Ovary (tissue), 9 donors: ENCODE results near the gene SPACA4. TPM values are rescaled to one million over a fixed set of nuclear protein-coding genes. Genes with fewer than 3 reads are reported as not detected.
"Not testable (repeated sequence)": the region's sequence is repeated elsewhere in the genome, so short reads cannot be mapped to it uniquely, and the experiment has no call there.

Experiments
- DNase-seq, 5 donors: peaks; one replicate each; pipeline ENCODE4 v3.0.0-alpha.2; 2019 to 2020
- H3K27ac ChIP-seq, 2 donors: fragments of 200-600 bp; one replicate each; pipeline versions ENCODE4 v1.5.1 to v1.8.0; 2019 to 2022
- H3K27me3 ChIP-seq: fragments of 200-600 bp; one replicate; pipeline ENCODE4 v1.8.0; 2022
- H3K36me3 ChIP-seq: fragments of 200-600 bp; sonication (generic); one replicate; pipeline ENCODE4 v1.5.1; 2019
- H3K4me1 ChIP-seq: one replicate; pipeline ENCODE4 v1.8.1; 2013; ENCODE audit warnings: mild to moderate bottlenecking, moderate library complexity; ENCODE audit not compliant: insufficient read depth
- H3K4me3 ChIP-seq: fragments of 200-600 bp; sonication (generic); one replicate; pipeline ENCODE4 v1.5.1; 2017
- H3K9me3 ChIP-seq, 2 donors: fragments of 200-600 bp in 1 of 2; sonication (generic) in 1 of 2; one replicate each; pipeline versions ENCODE4 v1.5.1 to v1.8.1; 2013 to 2019; ENCODE audit warnings: mild to moderate bottlenecking in 1 of 2, moderate library complexity in 1 of 2
- CTCF ChIP-seq, 3 donors: fragments of 450-650 bp in 2 of 3; fragments of 200-600 bp in 1 of 3; IDR thresholded peaks; one replicate each; pipeline versions ENCODE4 v1.5.1 to v1.8.0; 2016 to 2022; ENCODE audit warnings: antibody characterized with exemption in 3 of 3, mild to moderate bottlenecking in 1 of 3
- EP300 ChIP-seq: sonication (generic); formaldehyde crosslinking; IDR thresholded peaks from one replicate; pipeline ENCODE4 v1.6.1; 2017; ENCODE audit warnings: antibody characterized with exemption
- POLR2A ChIP-seq: fragments of 450-650 bp; IDR thresholded peaks from one replicate; pipeline ENCODE4 v1.6.1; 2017; ENCODE audit warnings: antibody characterized with exemption, mild to moderate bottlenecking, moderate library complexity
- WGBS, 3 donors: extraction: QIAGEN DNeasy Blood & Tissue Kit in 1 of 3; methylation state at CpG; one replicate each; pipeline versions ENCODE4 v1.1.5 to v1.1.7; 2013 to 2017; 5-methylcytosine and 5-hydroxymethylcytosine counted together
- intact Hi-C, 4 donors: fragments of 100-400 bp; cut with DNase I; formaldehyde crosslinking; loops; one replicate each; pipeline versions ENCODE4 v1.11.0 to v1.15.1; 2022 to 2023
- polyA plus RNA-seq, 2 donors: library from polyadenylated mRNA; stranded (reverse); fragments of 200-250 nt in 1 of 2; fragments of 350-450 nt in 1 of 2; fragmentation: Illumina TruSeq in 1 of 2; extraction: RNeasy Lipid Tissue Mini Kit (QIAGEN cat#74804) in 1 of 2; gene quantifications; one replicate each; pipeline ENCODE4 v1.2.3, GENCODE V29; 2013 to 2014
- total RNA-seq, 7 donors: library from RNA; depleted of rRNA in 2 of 7; stranded (reverse); fragments of >200 nt in 2 of 7; fragmentation: NEBNext Ultra II Directional in 3 of 7; extraction: Animal tissue kit (Norgen Biotek cat#: 25700) in 3 of 7; gene quantifications; one replicate each; pipeline versions ENCODE4 v1.1.0 to v1.2.4, GENCODE V29; 2016 to 2023
- donor health status: DM: no; HTN: no; CAD: no; lungs with moderate emphysema.
- donor health status: DM: no; HTN: no; CAD: no.
- donor health status: Bipolar disorder and iron deficiency.
- donor health status: DM: yes; HTN: yes; CAD: no.
- donor health status: DM: no; HTN: no; CAD: no.
- donor health status: DM: yes; HTN: yes; CAD: no.

SPACA4 gene
- total and polyA plus RNA-seq, 9 donors = not detected

GRCh38 chr19:48571378-48572162 is 35.0 kb upstream of the SPACA4 start:
- Histone ChIP-seq H3K9me3 (no peaks in the 10 kb centered on the region), H3K4me3 (no peak overlapping the region), H3K4me1 (no peaks in the 10 kb centered on the region), H3K36me3 (no peaks in the 10 kb centered on the region), H3K27ac (no peak overlapping the region), H3K27me3 (no peaks in the 10 kb centered on the region)
- intact Hi-C loops = loop anchor here in 1 of 4 donors (2.0 kb wide), 1 partner anchor 55 kb away; no protein-coding TSS in a partner anchor
- DNase-seq = no peak
- TF ChIP-seq POLR2A = no peak
- no peak for TF ChIP-seq CTCF (IDR thresholded peaks at IDR 0.05)
- TF ChIP-seq EP300 = no peak
- 61 to 84% (median 61%) methylated on average over 5 of the region's 5 CpGs for WGBS, 3 donors

DNA sequence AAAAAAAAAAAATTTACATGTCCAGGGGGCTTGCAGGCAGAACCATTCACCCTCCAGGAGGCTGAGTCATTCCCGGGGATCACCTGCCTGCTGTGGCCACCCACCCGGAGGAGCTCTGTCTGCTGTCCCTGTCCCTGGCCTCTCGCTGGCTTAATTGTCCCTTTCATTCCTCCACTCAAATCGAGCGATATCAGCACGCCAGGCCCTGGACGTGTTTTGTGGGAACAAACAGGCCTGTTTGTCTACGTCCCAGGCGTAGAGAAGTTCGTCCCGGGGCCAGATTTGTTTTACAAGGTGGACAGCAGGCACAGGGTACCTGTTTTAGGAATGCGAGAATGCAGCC is 33.4 kb upstream of the SPACA4 start:
- Histone ChIP-seq H3K9me3 (no peaks in the 10 kb centered on the region), H3K4me1 (no peaks in the 10 kb centered on the region), H3K36me3 (no peaks in the 10 kb centered on the region), H3K4me3 (no peak overlapping the region), H3K27me3 (no peaks in the 10 kb centered on the region), H3K27ac (no peak overlapping the region)
- no peak for TF ChIP-seq POLR2A
- TF ChIP-seq CTCF (IDR thresholded peaks at IDR 0.05) = no peak
- no peak for TF ChIP-seq EP300
- no peak for DNase-seq
- intact Hi-C loops = loop anchor here in 1 of 4 donors (2.0 kb wide), 1 partner anchor 56 kb away; no protein-coding TSS in a partner anchor
- 72 to 84% (median 72%) methylated on average over 12 of the region's 12 CpGs for WGBS, 3 donors

- intact Hi-C loops = no loop called here
- DNase-seq = no peak
Observed at GRCh38 chr19:48575931-48576622, 30.5 kb upstream of the SPACA4 start.

GRCh38 chr19:48577908-48578307 is 28.6 kb upstream of the SPACA4 start:
- intact Hi-C loops, H3K9me3 ChIP-seq, H3K36me3 ChIP-seq, H3K27me3 ChIP-seq, H3K4me3 ChIP-seq, DNase-seq, H3K27ac ChIP-seq, H3K4me1 ChIP-seq: not testable (repeated sequence)
- 88 to 96% (median 91%) methylated on average over 7 of the region's 7 CpGs for WGBS, 3 donors

More at GRCh38 chr19:48575931-48576622, 30.5 kb upstream of the SPACA4 start:
- H3K4me1 ChIP-seq = no peaks in the 10 kb centered on the region
- no peaks in the 10 kb centered on the region for H3K36me3 ChIP-seq
- TF ChIP-seq CTCF (IDR thresholded peaks at IDR 0.05) (no peak), POLR2A (no peak), EP300 (no peak)
- no peak overlapping the region for H3K4me3 ChIP-seq
- H3K27ac ChIP-seq = no peak overlapping the region
- WGBS, 3 donors = 63 to 73% (median 67%) methylated on average over 23 of the region's 23 CpGs
- H3K27me3 ChIP-seq = no peaks in the 10 kb centered on the region
- no peaks in the 10 kb centered on the region for H3K9me3 ChIP-seq

DNA sequence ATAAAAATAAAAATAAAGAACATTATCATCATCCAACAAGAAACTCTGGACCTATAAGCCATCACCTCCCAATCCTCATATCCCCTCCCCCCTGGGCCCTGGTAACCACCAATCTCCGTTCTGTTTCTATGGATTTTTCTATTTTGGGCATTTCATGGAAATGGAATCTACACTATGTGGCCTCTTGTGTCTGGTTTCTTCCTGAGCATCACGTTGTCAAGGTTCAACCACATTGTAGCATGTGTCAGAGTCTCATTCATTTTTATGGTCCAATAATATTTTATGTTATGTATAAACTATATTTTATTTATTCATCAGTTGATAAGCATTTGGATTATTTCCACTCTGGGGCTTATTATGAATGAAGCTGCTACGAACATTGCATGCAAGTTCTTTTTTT is 27.7 kb upstream of the SPACA4 start:
- 13 to 16% (median 14%) methylated on average over 3 of the region's 3 CpGs for WGBS, 3 donors
- TF ChIP-seq CTCF (IDR thresholded peaks at IDR 0.05) = no peak
- Histone ChIP-seq H3K9me3 (no peaks in the 10 kb centered on the region), H3K36me3 (no peaks in the 10 kb centered on the region), H3K4me1 (no peaks in the 10 kb centered on the region), H3K27ac (no peak overlapping the region), H3K4me3 (no peak overlapping the region), H3K27me3 (no peaks in the 10 kb centered on the region)
- no peak for DNase-seq
- intact Hi-C loops = no loop called here
